SK-N-SH (cell line): ENCODE measurements around the gene BCAR3. TPM values are rescaled to one million over a fixed set of nuclear protein-coding genes. Genes with fewer than 3 reads are reported as not detected.
A peak's percentile ranks its signal among the peaks of the same experiment; 100 is the strongest.

ENCODE experiments used
- CTCF ChIA-PET: fragments of 300-600, 350-600 bp; formaldehyde crosslinking; extraction: SDS; loops from one replicate; lab custom pipeline; 2021; lab: Yijun Ruan, JAX
- POLR2A ChIA-PET: fragments of 350-600 bp; sonication (Branson Sonifier 250); formaldehyde crosslinking; extraction: SDS; loops from one replicate; lab custom pipeline; 2020; ENCODE audit warnings: antibody characterized with exemption, inconsistent platforms; lab: Yijun Ruan, JAX
- DNase-seq: peaks from one replicate; pipeline ENCODE4 v3.0.0; 2012
- H2AFZ ChIP-seq: fragments of 200-600 bp; sonication (generic); 2 replicates; pipeline ENCODE4 v1.8.1; 2016; ENCODE audit warnings: antibody characterized with exemption, mild to moderate bottlenecking, low read depth
- H3F3A ChIP-seq: fragments of 200-600 bp; sonication (generic); replicated peaks from 2 replicates; pipeline ENCODE3; 2016; ENCODE audit warnings: antibody characterized with exemption, mild to moderate bottlenecking; ENCODE audit not compliant: insufficient read depth
- H3K27ac ChIP-seq, 2 experiments: fragments of 200-500 bp in 1 of 2; fragments of 200-600 bp in 1 of 2; sonication (Bioruptor generic) in 1 of 2; sonication (generic), shearing (Covaris generic) in 1 of 2; 2 replicates each; pipeline versions ENCODE4 v1.5.1 to v1.6.1; 2014 to 2016; ENCODE audit warnings: low read depth in 2 of 2, inconsistent platforms in 1 of 2, low read length in 1 of 2, mild to moderate bottlenecking in 1 of 2, mixed read lengths in 1 of 2
- H3K27me3 ChIP-seq: fragments of 200-600 bp; sonication (generic), shearing (Covaris generic); 2 replicates; pipeline ENCODE4 v1.6.1; 2016; ENCODE audit warnings: mixed run types; ENCODE audit not compliant: insufficient read depth
- H3K36me3 ChIP-seq, 2 experiments: fragments of 200-500 bp in 1 of 2; fragments of 200-600 bp in 1 of 2; sonication (Bioruptor generic) in 1 of 2; sonication (generic) in 1 of 2; replicated peaks in 1 of 2; 2 replicates each; pipeline versions ENCODE3 to v1.5.1; 2014 to 2016; ENCODE audit warnings: low read length in 1 of 2, mild to moderate bottlenecking in 1 of 2; ENCODE audit not compliant: insufficient read depth in 2 of 2, control insufficient read depth in 1 of 2
- H3K4me1 ChIP-seq, 2 experiments: fragments of 200-500 bp in 1 of 2; fragments of 200-600 bp in 1 of 2; sonication (Bioruptor generic) in 1 of 2; sonication (generic), shearing (Covaris generic) in 1 of 2; 2 replicates each; pipeline versions ENCODE4 v1.5.1 to v1.6.1; 2014 to 2016; ENCODE audit warnings: low read depth in 1 of 2, low read length in 1 of 2, mixed run types in 1 of 2; ENCODE audit not compliant: insufficient read depth in 2 of 2, control insufficient read depth in 1 of 2
- H3K4me2 ChIP-seq: fragments of 200-600 bp; sonication (generic), shearing (Covaris generic); 2 replicates; pipeline ENCODE4 v1.6.1; 2017; ENCODE audit warnings: mixed run types
- H3K4me3 ChIP-seq, 2 experiments: fragments of 200-500 bp in 1 of 2; fragments of 200-600 bp in 1 of 2; sonication (Bioruptor generic) in 1 of 2; sonication (generic), shearing (Covaris generic) in 1 of 2; 2 replicates each; pipeline versions ENCODE4 v1.5.1 to v1.8.1; 2014 to 2016; ENCODE audit warnings: low read depth in 2 of 2, inconsistent platforms in 1 of 2, low read length in 1 of 2, mild to moderate bottlenecking in 1 of 2, mixed read lengths in 1 of 2, moderate library complexity in 1 of 2
- H3K79me2 ChIP-seq: fragments of 200-600 bp; sonication (generic); 2 replicates; pipeline ENCODE4 v1.8.1; 2017; ENCODE audit warnings: mild to moderate bottlenecking; ENCODE audit not compliant: insufficient read depth
- H3K9ac ChIP-seq: fragments of 200-600 bp; sonication (generic); 2 replicates; pipeline ENCODE4 v1.6.1; 2017; ENCODE audit warnings: mixed run types
- H3K9me2 ChIP-seq: fragments of 200-600 bp; sonication (generic); 2 replicates; pipeline ENCODE4 v1.6.1; 2017; ENCODE audit warnings: mixed run types
- H3K9me3 ChIP-seq: fragments of 200-600 bp; sonication (generic); 2 replicates; pipeline ENCODE4 v1.6.1; 2017; ENCODE audit warnings: mixed run types, mild to moderate bottlenecking, moderate library complexity
- H4K20me1 ChIP-seq: fragments of 200-600 bp; sonication (generic); 2 replicates; pipeline ENCODE4 v1.6.1; 2017; ENCODE audit warnings: mild to moderate bottlenecking, mixed run types; ENCODE audit not compliant: insufficient read depth
- FOXM1 ChIP-seq: IDR thresholded peaks from 2 replicates; pipeline ENCODE4 v1.4.0; 2012; ENCODE audit warnings: low read depth, mild to moderate bottlenecking
- GABPA ChIP-seq: IDR thresholded peaks from 2 replicates; pipeline ENCODE4 v1.4.0; 2012; ENCODE audit warnings: low read depth, mild to moderate bottlenecking
- GATA2 ChIP-seq: sonication (generic); formaldehyde crosslinking; IDR thresholded peaks from 2 replicates; pipeline ENCODE4 v1.5.0; 2020; ENCODE audit warnings: mild to moderate bottlenecking, missing genetic modification reagents
- JUND ChIP-seq: IDR thresholded peaks from 2 replicates; pipeline ENCODE4 v1.4.0; 2012
- MXI1 ChIP-seq: IDR thresholded peaks from 2 replicates; pipeline ENCODE4 v1.6.1; 2012; ENCODE audit warnings: mild to moderate bottlenecking, low read depth, low read length, improper control_type of control experiment
- POLR2AphosphoS5 ChIP-seq: IDR thresholded peaks from 2 replicates; pipeline ENCODE4 v1.6.1; 2012; ENCODE audit warnings: low read depth, low read length
- RAD21 ChIP-seq: IDR thresholded peaks from 2 replicates; pipeline ENCODE4 v1.6.1; 2012; ENCODE audit warnings: mild to moderate bottlenecking, low read length
- RCOR1 ChIP-seq: fragments of 150-350 bp; IDR thresholded peaks from 2 replicates; pipeline ENCODE4 v1.6.1; 2017; ENCODE audit warnings: antibody characterized with exemption, low read length
- SIN3A ChIP-seq: IDR thresholded peaks from 2 replicates; pipeline ENCODE4 v1.6.1; 2012; ENCODE audit warnings: low read depth, mild to moderate bottlenecking, low read length, moderate library complexity, borderline replicate concordance
- SMC3 ChIP-seq: IDR thresholded peaks from 2 replicates; pipeline ENCODE4 v1.6.1; 2012; ENCODE audit warnings: low read depth, low read length, improper control_type of control experiment
- TAF1 ChIP-seq: IDR thresholded peaks from 2 replicates; pipeline ENCODE4 v1.6.1; 2012; ENCODE audit warnings: low read depth, mild to moderate bottlenecking, low read length, moderate library complexity, borderline replicate concordance
- TEAD4 ChIP-seq: IDR thresholded peaks from 2 replicates; pipeline ENCODE4 v1.4.0; 2012; ENCODE audit warnings: mild to moderate bottlenecking, borderline replicate concordance; ENCODE audit not compliant: insufficient read depth
- YY1 ChIP-seq: IDR thresholded peaks from 2 replicates; pipeline ENCODE4 v1.4.0; 2012; ENCODE audit warnings: low read depth, mild to moderate bottlenecking
- WGBS: methylation state at CpG from one replicate; pipeline ENCODE4 v1.1.6; 2017; ENCODE audit warnings: low lambda C conversion rate; 5-methylcytosine and 5-hydroxymethylcytosine counted together
- polyA plus RNA-seq, 3 experiments: library from polyadenylated mRNA; depleted of rRNA; stranded (reverse); fragments of >200 nt; gene quantifications; 2 replicates each; pipeline ENCODE4 v1.2.3, GENCODE V29; 2012
- TF ChIP-seq, protein P1 (sequence below): IDR thresholded peaks from 2 replicates; pipeline ENCODE4 v1.6.1; 2012; ENCODE audit warnings: mild to moderate bottlenecking, low read depth, low read length, moderate library complexity
- TF ChIP-seq, protein P2 (sequence below): fragments of 150-350 bp; IDR thresholded peaks from 2 replicates; pipeline ENCODE4 v1.6.1; 2017; ENCODE audit warnings: antibody characterized with exemption, low read length, low read depth, borderline replicate concordance
- TF ChIP-seq, protein P3 (sequence below): IDR thresholded peaks from 2 replicates; pipeline ENCODE4 v1.4.0; 2012; ENCODE audit warnings: low read depth, borderline replicate concordance
- TF ChIP-seq, protein P4 (sequence below): IDR thresholded peaks from 2 replicates; pipeline ENCODE4; 2012
- TF ChIP-seq, protein P5 (sequence below): IDR thresholded peaks from 2 replicates; pipeline ENCODE4 v1.4.0; 2012; ENCODE audit warnings: low read depth, borderline replicate concordance
- TF ChIP-seq, protein P6 (sequence below): fragments of 200-600 bp; sonication (generic); IDR thresholded peaks from 2 replicates; pipeline ENCODE4 v1.6.1; 2017; ENCODE audit warnings: antibody characterized with exemption, mild to moderate bottlenecking, moderate library complexity

The BCAR3 gene
- polyA plus RNA-seq, 1 of the 3 experiments (the other 2 are of a cell fraction) = 58.4 TPM

DNA sequence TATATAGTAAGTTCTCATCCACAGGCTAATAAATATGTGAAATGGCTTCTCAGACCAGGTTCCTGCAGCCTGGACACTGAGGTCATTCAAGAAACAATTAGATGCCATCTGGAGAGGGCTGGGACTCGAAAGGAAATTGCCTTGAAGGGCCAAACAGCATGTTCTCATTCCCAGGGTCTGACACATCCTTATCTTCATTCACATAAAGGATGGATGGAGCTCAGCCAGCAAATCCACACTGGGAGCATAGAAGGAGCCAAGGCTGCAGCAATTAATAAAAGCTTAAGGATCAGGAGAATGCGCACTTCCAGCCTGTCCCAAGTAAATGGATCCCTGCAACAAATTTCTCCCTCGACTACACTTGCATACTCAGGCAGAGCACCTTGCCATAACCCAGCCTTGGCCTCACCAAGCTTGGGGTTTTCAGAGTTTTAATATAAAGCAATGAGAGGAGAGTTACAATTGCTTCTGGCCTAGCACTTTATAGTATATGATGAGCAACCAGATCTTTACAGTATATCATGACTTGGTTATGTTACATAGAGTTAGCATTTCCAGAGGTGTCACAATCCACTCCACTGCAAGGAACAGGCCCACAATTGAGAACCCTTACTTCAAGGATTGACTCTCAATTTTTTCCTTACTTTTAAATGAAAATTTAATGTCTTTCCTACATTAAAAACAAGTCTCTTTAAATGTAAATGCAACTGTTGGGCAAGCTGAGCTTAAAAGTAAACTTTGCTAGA is 55.9 kb downstream of the BCAR3 start (continued):
- TF ChIP-seq, protein P1, sequence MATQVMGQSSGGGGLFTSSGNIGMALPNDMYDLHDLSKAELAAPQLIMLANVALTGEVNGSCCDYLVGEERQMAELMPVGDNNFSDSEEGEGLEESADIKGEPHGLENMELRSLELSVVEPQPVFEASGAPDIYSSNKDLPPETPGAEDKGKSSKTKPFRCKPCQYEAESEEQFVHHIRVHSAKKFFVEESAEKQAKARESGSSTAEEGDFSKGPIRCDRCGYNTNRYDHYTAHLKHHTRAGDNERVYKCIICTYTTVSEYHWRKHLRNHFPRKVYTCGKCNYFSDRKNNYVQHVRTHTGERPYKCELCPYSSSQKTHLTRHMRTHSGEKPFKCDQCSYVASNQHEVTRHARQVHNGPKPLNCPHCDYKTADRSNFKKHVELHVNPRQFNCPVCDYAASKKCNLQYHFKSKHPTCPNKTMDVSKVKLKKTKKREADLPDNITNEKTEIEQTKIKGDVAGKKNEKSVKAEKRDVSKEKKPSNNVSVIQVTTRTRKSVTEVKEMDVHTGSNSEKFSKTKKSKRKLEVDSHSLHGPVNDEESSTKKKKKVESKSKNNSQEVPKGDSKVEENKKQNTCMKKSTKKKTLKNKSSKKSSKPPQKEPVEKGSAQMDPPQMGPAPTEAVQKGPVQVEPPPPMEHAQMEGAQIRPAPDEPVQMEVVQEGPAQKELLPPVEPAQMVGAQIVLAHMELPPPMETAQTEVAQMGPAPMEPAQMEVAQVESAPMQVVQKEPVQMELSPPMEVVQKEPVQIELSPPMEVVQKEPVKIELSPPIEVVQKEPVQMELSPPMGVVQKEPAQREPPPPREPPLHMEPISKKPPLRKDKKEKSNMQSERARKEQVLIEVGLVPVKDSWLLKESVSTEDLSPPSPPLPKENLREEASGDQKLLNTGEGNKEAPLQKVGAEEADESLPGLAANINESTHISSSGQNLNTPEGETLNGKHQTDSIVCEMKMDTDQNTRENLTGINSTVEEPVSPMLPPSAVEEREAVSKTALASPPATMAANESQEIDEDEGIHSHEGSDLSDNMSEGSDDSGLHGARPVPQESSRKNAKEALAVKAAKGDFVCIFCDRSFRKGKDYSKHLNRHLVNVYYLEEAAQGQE = peak; percentile 61
- TF ChIP-seq RCOR1 (peak; percentile 72; the same call in 1 of the 2 replicates), POLR2AphosphoS5 (peak; percentile 83), JUND (peak; percentile 88), GATA2 (CRISPR knock-in tag) (peak; percentile 61; the same call in 1 of the 2 replicates), TEAD4 (peak; percentile 78; the same call in 1 of the 2 replicates), TAF1 (no peak), FOXM1 (peak; percentile 60; the same call in 1 of the 2 replicates), RAD21 (0 out of 2 replicates have a peak, but pooled peaks have one; percentile 12)
- TF ChIP-seq, protein P2, sequence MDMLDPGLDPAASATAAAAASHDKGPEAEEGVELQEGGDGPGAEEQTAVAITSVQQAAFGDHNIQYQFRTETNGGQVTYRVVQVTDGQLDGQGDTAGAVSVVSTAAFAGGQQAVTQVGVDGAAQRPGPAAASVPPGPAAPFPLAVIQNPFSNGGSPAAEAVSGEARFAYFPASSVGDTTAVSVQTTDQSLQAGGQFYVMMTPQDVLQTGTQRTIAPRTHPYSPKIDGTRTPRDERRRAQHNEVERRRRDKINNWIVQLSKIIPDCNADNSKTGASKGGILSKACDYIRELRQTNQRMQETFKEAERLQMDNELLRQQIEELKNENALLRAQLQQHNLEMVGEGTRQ = no peak
- TF ChIP-seq, protein P3, sequence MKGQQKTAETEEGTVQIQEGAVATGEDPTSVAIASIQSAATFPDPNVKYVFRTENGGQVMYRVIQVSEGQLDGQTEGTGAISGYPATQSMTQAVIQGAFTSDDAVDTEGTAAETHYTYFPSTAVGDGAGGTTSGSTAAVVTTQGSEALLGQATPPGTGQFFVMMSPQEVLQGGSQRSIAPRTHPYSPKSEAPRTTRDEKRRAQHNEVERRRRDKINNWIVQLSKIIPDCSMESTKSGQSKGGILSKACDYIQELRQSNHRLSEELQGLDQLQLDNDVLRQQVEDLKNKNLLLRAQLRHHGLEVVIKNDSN = no peak

DNA sequence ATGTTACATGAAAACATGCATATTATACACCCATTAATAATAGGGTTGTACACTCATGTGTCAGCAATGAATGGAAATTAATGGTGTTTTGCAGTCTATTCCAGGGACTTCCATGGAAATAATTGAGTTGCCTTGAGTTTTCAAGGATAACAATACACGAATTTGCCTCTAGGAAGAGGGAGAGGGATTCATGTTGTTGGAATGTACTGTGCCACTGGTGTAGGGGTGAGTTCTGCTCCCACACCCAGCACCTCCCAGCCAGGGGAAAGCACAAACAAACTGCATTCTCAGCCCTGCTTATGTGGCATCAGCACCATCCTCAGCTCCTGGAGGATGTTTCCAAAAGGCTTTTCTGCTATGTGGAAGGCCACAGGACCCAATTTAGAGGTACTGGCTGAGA is 57.8 kb downstream of the BCAR3 start:
- Histone ChIP-seq H3K79me2 (peaks cover 94% of the 10 kb centered on the region), H3K9me3 (no peaks in the 10 kb centered on the region), H3K9ac (peak overlapping the region; percentile 43; the same call in 1 of the 2 replicates), H3F3A (peaks cover 79% of the 10 kb centered on the region), H3K27ac (peak overlapping the region; percentile 74 to 98), H3K9me2 (no peaks in the 10 kb centered on the region), H3K36me3 (peaks cover 0 to 8% of the 10 kb centered on the region in 2 experiments), H4K20me1 (peaks cover 16% of the 10 kb centered on the region; the same call in 1 of the 2 replicates), H2AFZ (no peak overlapping the region), H3K4me2 (peak overlapping the region; percentile 61), H3K4me1 (peaks cover 64 to 79% of the 10 kb centered on the region in 2 experiments), H3K4me3 (no peak overlapping the region), H3K27me3 (no peaks in the 10 kb centered on the region)
- 0% methylated on average over 1 of the region's 1 CpG for WGBS
- ChIA-PET POLR2A (no interaction called here), CTCF (interaction anchor here (1.0 to 28.6 kb wide), 4 partner anchors 24 to 219 kb away, joined by 3 to 591 read pairs (median 117); no protein-coding TSS in a partner anchor)
- DNase-seq = no peak
- peak; percentile 33; the same call in 1 of the 2 replicates for TF ChIP-seq JUND
- TF ChIP-seq YY1 = no peak
- no peak for TF ChIP-seq MXI1
- no peak for TF ChIP-seq GABPA
- TF ChIP-seq SIN3A = no peak
- no peak for TF ChIP-seq SMC3
- TF ChIP-seq, protein P4, sequence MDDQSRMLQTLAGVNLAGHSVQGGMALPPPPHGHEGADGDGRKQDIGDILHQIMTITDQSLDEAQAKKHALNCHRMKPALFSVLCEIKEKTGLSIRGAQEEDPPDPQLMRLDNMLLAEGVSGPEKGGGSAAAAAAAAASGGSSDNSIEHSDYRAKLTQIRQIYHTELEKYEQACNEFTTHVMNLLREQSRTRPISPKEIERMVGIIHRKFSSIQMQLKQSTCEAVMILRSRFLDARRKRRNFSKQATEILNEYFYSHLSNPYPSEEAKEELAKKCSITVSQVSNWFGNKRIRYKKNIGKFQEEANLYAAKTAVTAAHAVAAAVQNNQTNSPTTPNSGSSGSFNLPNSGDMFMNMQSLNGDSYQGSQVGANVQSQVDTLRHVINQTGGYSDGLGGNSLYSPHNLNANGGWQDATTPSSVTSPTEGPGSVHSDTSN = no peak
- TF ChIP-seq, protein P5, sequence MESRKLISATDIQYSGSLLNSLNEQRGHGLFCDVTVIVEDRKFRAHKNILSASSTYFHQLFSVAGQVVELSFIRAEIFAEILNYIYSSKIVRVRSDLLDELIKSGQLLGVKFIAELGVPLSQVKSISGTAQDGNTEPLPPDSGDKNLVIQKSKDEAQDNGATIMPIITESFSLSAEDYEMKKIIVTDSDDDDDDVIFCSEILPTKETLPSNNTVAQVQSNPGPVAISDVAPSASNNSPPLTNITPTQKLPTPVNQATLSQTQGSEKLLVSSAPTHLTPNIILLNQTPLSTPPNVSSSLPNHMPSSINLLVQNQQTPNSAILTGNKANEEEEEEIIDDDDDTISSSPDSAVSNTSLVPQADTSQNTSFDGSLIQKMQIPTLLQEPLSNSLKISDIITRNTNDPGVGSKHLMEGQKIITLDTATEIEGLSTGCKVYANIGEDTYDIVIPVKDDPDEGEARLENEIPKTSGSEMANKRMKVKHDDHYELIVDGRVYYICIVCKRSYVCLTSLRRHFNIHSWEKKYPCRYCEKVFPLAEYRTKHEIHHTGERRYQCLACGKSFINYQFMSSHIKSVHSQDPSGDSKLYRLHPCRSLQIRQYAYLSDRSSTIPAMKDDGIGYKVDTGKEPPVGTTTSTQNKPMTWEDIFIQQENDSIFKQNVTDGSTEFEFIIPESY = no peak
- TF ChIP-seq RAD21 = no peak
- TF ChIP-seq, protein P6, sequence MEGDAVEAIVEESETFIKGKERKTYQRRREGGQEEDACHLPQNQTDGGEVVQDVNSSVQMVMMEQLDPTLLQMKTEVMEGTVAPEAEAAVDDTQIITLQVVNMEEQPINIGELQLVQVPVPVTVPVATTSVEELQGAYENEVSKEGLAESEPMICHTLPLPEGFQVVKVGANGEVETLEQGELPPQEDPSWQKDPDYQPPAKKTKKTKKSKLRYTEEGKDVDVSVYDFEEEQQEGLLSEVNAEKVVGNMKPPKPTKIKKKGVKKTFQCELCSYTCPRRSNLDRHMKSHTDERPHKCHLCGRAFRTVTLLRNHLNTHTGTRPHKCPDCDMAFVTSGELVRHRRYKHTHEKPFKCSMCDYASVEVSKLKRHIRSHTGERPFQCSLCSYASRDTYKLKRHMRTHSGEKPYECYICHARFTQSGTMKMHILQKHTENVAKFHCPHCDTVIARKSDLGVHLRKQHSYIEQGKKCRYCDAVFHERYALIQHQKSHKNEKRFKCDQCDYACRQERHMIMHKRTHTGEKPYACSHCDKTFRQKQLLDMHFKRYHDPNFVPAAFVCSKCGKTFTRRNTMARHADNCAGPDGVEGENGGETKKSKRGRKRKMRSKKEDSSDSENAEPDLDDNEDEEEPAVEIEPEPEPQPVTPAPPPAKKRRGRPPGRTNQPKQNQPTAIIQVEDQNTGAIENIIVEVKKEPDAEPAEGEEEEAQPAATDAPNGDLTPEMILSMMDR = no peak
